Endothelial cell of umbilical vein (primary cell): ENCODE results near the gene PELI2. TPM values are rescaled to one million over a fixed set of nuclear protein-coding genes. Genes with fewer than 3 reads are reported as not detected.

Experiments used
- BruUV-seq: library from RNA; stranded (reverse); fragments of 400-500 nt; replicated peaks from 2 replicates; lab custom pipeline; 2021; lab: Mats Ljungman, UMichigan
- CTCF ChIA-PET: fragments of 300-600, 350-600 bp; sonication (Branson Sonifier 250); formaldehyde crosslinking; loops from one replicate; lab custom pipeline; 2021; ENCODE audit warnings: antibody characterized with exemption, inconsistent platforms; lab: Charles Lee
- POLR2A ChIA-PET: fragments of 300-600, 350-600 bp; sonication (Branson Sonifier 250); formaldehyde crosslinking; loops from one replicate; lab custom pipeline; 2021; ENCODE audit warnings: antibody characterized with exemption, inconsistent platforms; lab: Charles Lee
- DNase-seq: peaks from one replicate; pipeline ENCODE4 v3.0.0-alpha.2; 2011; ENCODE audit warnings: low read depth, low spot score
- FAIRE-seq: peaks from 2 replicates; lab custom pipeline; 2011; peaks lifted over from hg19 to GRCh38; lab: Jason Lieb, UNC
- H2AFZ ChIP-seq: 2 replicates; pipeline ENCODE4 v1.6.0; 2012; ENCODE audit warnings: low read depth, low read length, control low read depth, inconsistent platforms
- H3K27ac ChIP-seq: 2 replicates; pipeline ENCODE4 v1.5.1; 2011; ENCODE audit warnings: low read depth, mild to moderate bottlenecking, control low read depth, low read length, moderate library complexity; ENCODE audit not compliant: insufficient read depth
- H3K27me3 ChIP-seq, 2 experiments: 2 replicates each; pipeline versions ENCODE4 v1.6.0 to v1.6.1; 2011; ENCODE audit warnings: low read length in 2 of 2, mixed read lengths in 1 of 2; ENCODE audit not compliant: control insufficient read depth in 2 of 2, insufficient read depth in 2 of 2
- H3K36me3 ChIP-seq, 2 experiments: 2 replicates in 1 of 2; 3 replicates in 1 of 2; pipeline ENCODE4 v1.5.1; 2011; ENCODE audit warnings: low read length in 2 of 2, mild to moderate bottlenecking in 1 of 2, moderate library complexity in 1 of 2; ENCODE audit not compliant: control insufficient read depth in 2 of 2, insufficient read depth in 2 of 2; ENCODE audit errors: extremely low read depth in 1 of 2
- H3K4me1 ChIP-seq: 3 replicates; pipeline ENCODE4 v1.5.1; 2011; ENCODE audit warnings: mild to moderate bottlenecking, low read length; ENCODE audit not compliant: control insufficient read depth, insufficient read depth; ENCODE audit errors: extremely low read depth
- H3K4me2 ChIP-seq: 2 replicates; pipeline ENCODE4 v1.6.1; 2011; ENCODE audit warnings: low read length, control low read depth, mixed read lengths; ENCODE audit not compliant: insufficient read depth
- H3K4me3 ChIP-seq, 3 experiments: fragments of 200-600 bp in 1 of 3; sonication (generic), shearing (Covaris generic) in 1 of 3; replicated peaks in 1 of 3; 2 replicates each; pipeline ENCODE4 v1.5.1; 2011 to 2016; ENCODE audit warnings: control low read depth in 3 of 3, low read length in 3 of 3, mild to moderate bottlenecking in 2 of 3, inconsistent platforms in 1 of 3, low read depth in 1 of 3, moderate library complexity in 1 of 3; ENCODE audit not compliant: insufficient read depth in 1 of 3
- H3K79me2 ChIP-seq: 2 replicates; pipeline ENCODE4 v1.6.0; 2012; ENCODE audit warnings: low read length, inconsistent platforms; ENCODE audit not compliant: control insufficient read depth, insufficient read depth
- H3K9ac ChIP-seq: replicated peaks from 2 replicates; pipeline ENCODE3; 2011; ENCODE audit warnings: low read length, control low read depth; ENCODE audit not compliant: insufficient read depth; ENCODE audit errors: extremely low read depth
- H3K9me1 ChIP-seq: replicated peaks from 3 replicates; pipeline ENCODE4 v1.6.0; 2011; ENCODE audit warnings: mild to moderate bottlenecking, low read length; ENCODE audit not compliant: control insufficient read depth, insufficient read depth; ENCODE audit errors: extremely low read depth
- H3K9me3 ChIP-seq: replicated peaks from 2 replicates; pipeline ENCODE4 v1.5.1; 2012; ENCODE audit warnings: low read length, inconsistent platforms; ENCODE audit not compliant: control insufficient read depth, insufficient read depth
- H4K20me1 ChIP-seq: replicated peaks from 2 replicates; pipeline ENCODE3; 2011; ENCODE audit warnings: mild to moderate bottlenecking, low read length; ENCODE audit not compliant: control insufficient read depth, insufficient read depth; ENCODE audit errors: extremely low read depth
- EZH2 ChIP-seq: IDR thresholded peaks from 2 replicates; pipeline ENCODE4 v1.6.1; 2012; ENCODE audit warnings: borderline replicate concordance, low read depth, mild to moderate bottlenecking, moderate library complexity, low read length, inconsistent platforms; ENCODE audit not compliant: severe bottlenecking
- FOS ChIP-seq: IDR thresholded peaks from 2 replicates; pipeline ENCODE4 v1.6.1; 2011; ENCODE audit warnings: mild to moderate bottlenecking, low read length, moderate library complexity, borderline replicate concordance; ENCODE audit not compliant: insufficient read depth
- GATA2 ChIP-seq: IDR thresholded peaks from 2 replicates; pipeline ENCODE4 v1.7.0; 2011; ENCODE audit warnings: low read depth, mild to moderate bottlenecking, moderate library complexity, mixed read lengths, low read length; ENCODE audit not compliant: insufficient read length, insufficient read depth
- JUN ChIP-seq: IDR thresholded peaks from 2 replicates; pipeline ENCODE4 v1.6.1; 2011; ENCODE audit warnings: borderline replicate concordance, low read depth; ENCODE audit not compliant: insufficient read length, insufficient read depth
- MYC ChIP-seq: IDR thresholded peaks from one replicate; pipeline ENCODE4 v1.6.1; 2011; ENCODE audit warnings: mild to moderate bottlenecking, low read depth, low read length
- POLR2A ChIP-seq: IDR thresholded peaks from 2 replicates; pipeline ENCODE4 v1.6.1; 2012; ENCODE audit warnings: low read depth, mild to moderate bottlenecking, control low read depth, low read length
- POLR2AphosphoS5 ChIP-seq: IDR thresholded peaks from 2 replicates; pipeline ENCODE4 v1.6.1; 2012; ENCODE audit warnings: low read depth, mild to moderate bottlenecking, control low read depth, low read length, moderate library complexity; ENCODE audit not compliant: insufficient read depth
- dilution Hi-C: fragments of 300-500 bp; cut with MboI; formaldehyde crosslinking; loops from one replicate; pipeline ENCODE4 v1.15.0; 2019; ENCODE audit warnings: low sequenced_read_pairs; ENCODE audit not compliant: extremely low pct_ligation_motif_present
- intact Hi-C: fragments of 100-400 bp; cut with micrococcal nuclease; formaldehyde crosslinking; loops from one replicate; pipeline ENCODE4 v1.10.0; 2022
- polyA plus RNA-seq, 4 experiments: library from polyadenylated mRNA; depleted of rRNA in 3 of 4; stranded (reverse) in 3 of 4; unstranded in 1 of 4; fragments of >200 nt; gene quantifications; 2 replicates each; pipeline versions ENCODE4 v1.2.1 to v1.2.3, GENCODE V29; 2011 to 2012; ENCODE audit warnings: missing spikeins in 1 of 4
- total RNA-seq: library from RNA; stranded (reverse); gene quantifications from 2 replicates; pipeline ENCODE4 v1.2.3, GENCODE V29; 2021
- TF ChIP-seq, protein P1 (sequence below), 2 donors: IDR thresholded peaks; 1 replicate in 1 of 2; 2 replicates in 1 of 2; pipeline ENCODE4 v1.5.1; 2011; ENCODE audit warnings: low read length in 2 of 2, mild to moderate bottlenecking in 2 of 2, moderate library complexity in 2 of 2, control low read depth in 1 of 2, inconsistent platforms in 1 of 2, low read depth in 1 of 2; ENCODE audit not compliant: insufficient read depth in 1 of 2; ENCODE audit errors: extremely low read depth in 1 of 2
- TF ChIP-seq, protein P2 (sequence below): IDR thresholded peaks from 2 replicates; pipeline ENCODE4 v1.6.1; 2011; ENCODE audit not compliant: insufficient read depth, insufficient read length

PELI2 gene
- total and polyA plus RNA-seq, 2 donors (not counting 3 experiments of a cell fraction or from before 2014, with no cell fraction given) = 11.5 to 13.0 TPM

DNA sequence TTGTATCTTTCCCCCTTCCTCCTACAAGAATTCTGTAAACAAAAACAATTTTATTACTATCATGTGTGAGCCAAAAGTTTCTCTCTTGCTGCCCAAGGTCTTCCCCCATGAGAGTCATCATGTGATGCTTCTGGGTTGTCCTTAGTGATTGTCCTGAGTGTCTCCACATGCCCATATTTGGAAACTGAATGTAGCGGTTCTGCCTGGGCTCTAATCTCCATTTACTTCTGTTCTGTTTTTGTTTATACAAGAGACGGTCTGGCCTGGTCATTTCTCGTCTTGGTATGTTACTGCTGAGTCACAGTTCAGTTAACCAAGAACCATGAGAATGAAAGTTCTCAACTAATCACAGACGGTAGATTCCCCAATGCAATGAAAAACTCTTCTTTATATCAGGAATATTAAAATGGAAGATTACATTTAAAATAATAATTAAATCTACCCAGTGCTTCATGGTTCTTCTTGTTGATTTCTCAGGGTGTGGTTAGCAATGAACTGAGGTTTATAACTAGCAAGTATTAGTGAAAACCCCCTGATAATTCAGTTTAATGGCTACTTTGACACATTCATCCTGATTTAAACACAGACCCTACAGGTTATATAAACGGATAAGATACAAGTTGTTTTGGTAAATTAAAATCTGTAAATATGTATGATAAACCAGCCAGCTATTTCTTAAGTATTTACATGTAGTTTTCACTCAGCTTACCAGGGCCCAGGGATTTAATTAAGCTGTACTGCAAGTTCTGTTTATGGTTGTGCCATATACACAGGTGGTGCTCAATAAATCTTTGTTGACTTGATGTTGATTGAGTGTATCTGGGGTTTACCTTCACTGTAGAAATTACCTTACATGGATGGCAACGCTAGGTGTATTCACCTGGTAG is 81.1 kb downstream of the PELI2 start:
- H3K27ac ChIP-seq = peak overlapping the region; percentile 88

More for the DNA sequence above, 81.1 kb downstream of the PELI2 start:
- DNase-seq (peak; percentile 96), FAIRE-seq (peak; percentile 92)
- ChIA-PET CTCF (interaction anchor here (1.0 kb wide), 1 partner anchor 141 kb away, joined by 3 read pairs; no protein-coding TSS in a partner anchor), POLR2A (no interaction called here)
- Histone ChIP-seq H3K36me3 (no peaks in the 10 kb centered on the region), H3K9ac (peak overlapping the region; percentile 53), H3K79me2 (no peaks in the 10 kb centered on the region), H3K9me3 (no peaks in the 10 kb centered on the region), H3K9me1 (no peaks in the 10 kb centered on the region), H3K27me3 (no peaks in the 10 kb centered on the region), H4K20me1 (no peaks in the 10 kb centered on the region), H3K4me1 (peaks cover 19% of the 10 kb centered on the region), H2AFZ (peak overlapping the region; percentile 42), H3K4me2 (peak overlapping the region; percentile 75), H3K4me3 (no peak overlapping the region)
- dilution Hi-C loops = no loop called here
- no peak for TF ChIP-seq POLR2A
- TF ChIP-seq FOS = peak; percentile 58
- TF ChIP-seq, protein P1, sequence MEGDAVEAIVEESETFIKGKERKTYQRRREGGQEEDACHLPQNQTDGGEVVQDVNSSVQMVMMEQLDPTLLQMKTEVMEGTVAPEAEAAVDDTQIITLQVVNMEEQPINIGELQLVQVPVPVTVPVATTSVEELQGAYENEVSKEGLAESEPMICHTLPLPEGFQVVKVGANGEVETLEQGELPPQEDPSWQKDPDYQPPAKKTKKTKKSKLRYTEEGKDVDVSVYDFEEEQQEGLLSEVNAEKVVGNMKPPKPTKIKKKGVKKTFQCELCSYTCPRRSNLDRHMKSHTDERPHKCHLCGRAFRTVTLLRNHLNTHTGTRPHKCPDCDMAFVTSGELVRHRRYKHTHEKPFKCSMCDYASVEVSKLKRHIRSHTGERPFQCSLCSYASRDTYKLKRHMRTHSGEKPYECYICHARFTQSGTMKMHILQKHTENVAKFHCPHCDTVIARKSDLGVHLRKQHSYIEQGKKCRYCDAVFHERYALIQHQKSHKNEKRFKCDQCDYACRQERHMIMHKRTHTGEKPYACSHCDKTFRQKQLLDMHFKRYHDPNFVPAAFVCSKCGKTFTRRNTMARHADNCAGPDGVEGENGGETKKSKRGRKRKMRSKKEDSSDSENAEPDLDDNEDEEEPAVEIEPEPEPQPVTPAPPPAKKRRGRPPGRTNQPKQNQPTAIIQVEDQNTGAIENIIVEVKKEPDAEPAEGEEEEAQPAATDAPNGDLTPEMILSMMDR (IDR thresholded peaks at IDR 0.05; ENCODE audit: extremely low read depth in 1 of 2, insufficient read depth in 1 of 2, low read depth in 1 of 2, low read length in 2 of 2) = no peak
- no peak for TF ChIP-seq EZH2
- peak; percentile 51 for TF ChIP-seq JUN
- TF ChIP-seq GATA2 = no peak
- no peak for TF ChIP-seq MYC
- no peak for TF ChIP-seq POLR2AphosphoS5
- TF ChIP-seq, protein P2, sequence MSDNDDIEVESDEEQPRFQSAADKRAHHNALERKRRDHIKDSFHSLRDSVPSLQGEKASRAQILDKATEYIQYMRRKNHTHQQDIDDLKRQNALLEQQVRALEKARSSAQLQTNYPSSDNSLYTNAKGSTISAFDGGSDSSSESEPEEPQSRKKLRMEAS = peak; percentile 44
- BruUV-seq = TSS peak; percentile 98
- intact Hi-C loops = loop anchor here (1.0 to 5.0 kb wide), 5 partner anchors 73 to 752 kb away; partner anchors contain the start of gene PELI2
